ENCODE measurements around the gene CAPS.

The CAPS gene
- long read RNA-seq, partial matches to known transcripts, result 0 of 3 reads
- long read RNA-seq, other reads (novel, unspliced or antisense), result 3 of 3 reads

- no peaks in the 10 kb centered on the region for H3K27me3 ChIP-seq (ENCODE audit: insufficient read depth, poor library complexity, severe bottlenecking)
- no peak for TF ChIP-seq SPI1 (IDR thresholded peaks at IDR 0.05; ENCODE audit: borderline replicate concordance, low read depth)
- TF ChIP-seq CTCF (IDR thresholded peaks at IDR 0.05; ENCODE audit: insufficient read depth, low read length), result no peak
- TF ChIP-seq REST (IDR thresholded peaks at IDR 0.05; ENCODE audit: insufficient replicate concordance, low read depth), result no peak
- no peak for TF ChIP-seq GABPA (IDR thresholded peaks at IDR 0.05; ENCODE audit: low read depth)
- TF ChIP-seq POLR2AphosphoS5 (IDR thresholded peaks at IDR 0.05; ENCODE audit: low read depth), result no peak
- H3K4me3 ChIP-seq (replicated peaks; ENCODE audit: insufficient read depth, low read length), result no peak within 1 kb of the TSS
- H3K27ac ChIP-seq (replicated peaks), result no peak within 1 kb of the TSS
- DNase-seq (ENCODE audit: low read depth in 1 of 2, low spot score in 1 of 2), result no peak
Observed at GRCh38 chr19:5913739-5914357, at the start of gene CAPS. Gene CAPS, plus strand, starts transcription at chr19:5914254. Its CDS starts 153 bp downstream, at chr19:5914407.

- no peak overlapping the region for H3K27ac ChIP-seq (replicated peaks)
- H3K4me3 ChIP-seq (replicated peaks; ENCODE audit: insufficient read depth, low read length), result no peak overlapping the region
- no peak for TF ChIP-seq GABPA (IDR thresholded peaks at IDR 0.05; ENCODE audit: low read depth)
- no peak for TF ChIP-seq POLR2AphosphoS5 (IDR thresholded peaks at IDR 0.05; ENCODE audit: low read depth)
- TF ChIP-seq CTCF (IDR thresholded peaks at IDR 0.05; ENCODE audit: insufficient read depth, low read length), result no peak
- TF ChIP-seq SPI1 (IDR thresholded peaks at IDR 0.05; ENCODE audit: borderline replicate concordance, low read depth), result no peak
- TF ChIP-seq REST (IDR thresholded peaks at IDR 0.05; ENCODE audit: insufficient replicate concordance, low read depth), result no peak
- no peaks in the 10 kb centered on the region for H3K27me3 ChIP-seq (ENCODE audit: insufficient read depth, poor library complexity, severe bottlenecking)
- no peak for DNase-seq (ENCODE audit: low read depth in 1 of 2, low spot score in 1 of 2)
Observed at GRCh38 chr19:5864725-5865486, 49.1 kb upstream of the CAPS start.

- H3K4me3 ChIP-seq (replicated peaks; ENCODE audit: insufficient read depth, low read length), result no peak overlapping the region
- no peaks in the 10 kb centered on the region for H3K27me3 ChIP-seq (ENCODE audit: insufficient read depth, poor library complexity, severe bottlenecking)
- H3K27ac ChIP-seq (replicated peaks), result no peak overlapping the region
- DNase-seq (ENCODE audit: low read depth in 1 of 2, low spot score in 1 of 2), result no peak
- TF ChIP-seq REST (IDR thresholded peaks at IDR 0.05; ENCODE audit: insufficient replicate concordance, low read depth), result no peak
- no peak for TF ChIP-seq SPI1 (IDR thresholded peaks at IDR 0.05; ENCODE audit: borderline replicate concordance, low read depth)
- TF ChIP-seq POLR2AphosphoS5 (IDR thresholded peaks at IDR 0.05; ENCODE audit: low read depth), result no peak
- TF ChIP-seq CTCF (IDR thresholded peaks at IDR 0.05; ENCODE audit: insufficient read depth, low read length), result no peak
- no peak for TF ChIP-seq GABPA (IDR thresholded peaks at IDR 0.05; ENCODE audit: low read depth)
Observed at GRCh38 chr19:5865772-5866171, 48.3 kb upstream of the CAPS start.
